ENCODE results near the gene FLVCR1. TPM values are rescaled to one million over a fixed set of nuclear protein-coding genes. Genes with fewer than 3 reads are reported as not detected.

The FLVCR1 gene
- total and polyA plus RNA-seq, 2 donors (not counting 3 experiments of a cell fraction or from before 2014, with no cell fraction given), result 3.2 to 11.9 TPM

DNA sequence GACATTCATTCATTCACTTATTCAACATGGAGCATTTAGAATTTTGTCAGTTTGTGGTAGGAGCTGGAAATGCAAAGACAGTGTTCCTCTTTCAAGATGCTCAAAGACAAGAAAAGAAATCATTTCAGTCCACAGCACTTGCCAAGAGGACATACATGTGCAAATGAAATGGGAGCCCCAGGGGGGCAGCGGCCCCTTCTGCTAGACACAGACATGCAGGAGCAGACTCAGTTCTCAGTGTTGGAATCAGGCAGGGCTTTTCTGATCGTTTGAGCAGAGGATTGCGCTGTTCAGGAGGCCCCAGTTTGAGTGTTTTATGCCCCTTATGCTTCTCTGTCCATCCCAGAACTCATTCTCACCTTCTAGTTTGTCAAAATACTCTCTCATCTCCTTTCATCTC, 56.7 kb downstream of the FLVCR1 start:
- Histone ChIP-seq H2AFZ (ENCODE audit: low read depth, low read length) (no peak overlapping the region), H4K20me1 (replicated peaks; ENCODE audit: control insufficient read depth, extremely low read depth, insufficient read depth, low read length) (no peaks in the 10 kb centered on the region), H3K79me2 (ENCODE audit: control insufficient read depth, insufficient read depth, low read length) (no peaks in the 10 kb centered on the region), H3K9me1 (replicated peaks; ENCODE audit: control insufficient read depth, extremely low read depth, insufficient read depth, low read length) (no peaks in the 10 kb centered on the region), H3K36me3 (ENCODE audit: control insufficient read depth in 2 of 2, extremely low read depth in 1 of 2, insufficient read depth in 2 of 2, low read length in 2 of 2) (no peaks in the 10 kb centered on the region), H3K27me3 (ENCODE audit: control insufficient read depth in 2 of 2, insufficient read depth in 2 of 2, low read length in 2 of 2) (peaks cover 0 to 12% of the 10 kb centered on the region in 2 experiments), H3K27ac (ENCODE audit: insufficient read depth, low read depth, low read length) (no peak overlapping the region), H3K9me3 (replicated peaks; ENCODE audit: control insufficient read depth, insufficient read depth, low read length) (no peaks in the 10 kb centered on the region), H3K9ac (replicated peaks; ENCODE audit: extremely low read depth, insufficient read depth, low read length) (no peak overlapping the region), H3K4me2 (ENCODE audit: insufficient read depth, low read length) (no peak overlapping the region), H3K4me1 (ENCODE audit: control insufficient read depth, extremely low read depth, insufficient read depth, low read length) (no peaks in the 10 kb centered on the region), H3K4me3 (replicated peaks in 1 of 3; ENCODE audit: insufficient read depth in 1 of 3, low read depth in 1 of 3, low read length in 3 of 3) (no peak overlapping the region)
- dilution Hi-C loops (cut with MboI; ENCODE audit: extremely low pct_ligation_motif_present, low sequenced_read_pairs), result no loop called here
- POLR2A ChIA-PET, result no interaction called here
- no TSS peak for BruUV-seq (replicated peaks)
- DNase-seq (ENCODE audit: low read depth, low spot score) (no peak), FAIRE-seq (no peak)
- CTCF ChIA-PET, result interaction anchor here (1.5 kb wide), 1 partner anchor 100 kb away, joined by 10 read pairs; no protein-coding TSS in a partner anchor
- intact Hi-C loops (cut with micrococcal nuclease), result loop anchor here (5.0 kb wide), 1 partner anchor 83 kb away; no protein-coding TSS in a partner anchor
- no peak for TF ChIP-seq POLR2A (IDR thresholded peaks at IDR 0.05; ENCODE audit: low read depth, low read length)
- no peak for TF ChIP-seq POLR2AphosphoS5 (IDR thresholded peaks at IDR 0.05; ENCODE audit: insufficient read depth, low read depth, low read length)
- no peak for TF ChIP-seq JUN (IDR thresholded peaks at IDR 0.05; ENCODE audit: borderline replicate concordance, insufficient read depth, insufficient read length, low read depth)

GRCh38 chr1:212915245-212916091, 57.4 kb downstream of the FLVCR1 start:
- TF ChIP-seq POLR2AphosphoS5 (IDR thresholded peaks at IDR 0.05; ENCODE audit: insufficient read depth, low read depth, low read length), result no peak
- no peak for TF ChIP-seq GATA2 (IDR thresholded peaks at IDR 0.05; ENCODE audit: insufficient read depth, insufficient read length, low read depth, low read length)
- TF ChIP-seq EZH2 (IDR thresholded peaks at IDR 0.05; ENCODE audit: borderline replicate concordance, low read depth, low read length, severe bottlenecking), result no peak
- TF ChIP-seq POLR2A (IDR thresholded peaks at IDR 0.05; ENCODE audit: low read depth, low read length), result no peak
- TF ChIP-seq MYC (IDR thresholded peaks at IDR 0.05; ENCODE audit: low read depth, low read length), result no peak
- TF ChIP-seq, protein P1, sequence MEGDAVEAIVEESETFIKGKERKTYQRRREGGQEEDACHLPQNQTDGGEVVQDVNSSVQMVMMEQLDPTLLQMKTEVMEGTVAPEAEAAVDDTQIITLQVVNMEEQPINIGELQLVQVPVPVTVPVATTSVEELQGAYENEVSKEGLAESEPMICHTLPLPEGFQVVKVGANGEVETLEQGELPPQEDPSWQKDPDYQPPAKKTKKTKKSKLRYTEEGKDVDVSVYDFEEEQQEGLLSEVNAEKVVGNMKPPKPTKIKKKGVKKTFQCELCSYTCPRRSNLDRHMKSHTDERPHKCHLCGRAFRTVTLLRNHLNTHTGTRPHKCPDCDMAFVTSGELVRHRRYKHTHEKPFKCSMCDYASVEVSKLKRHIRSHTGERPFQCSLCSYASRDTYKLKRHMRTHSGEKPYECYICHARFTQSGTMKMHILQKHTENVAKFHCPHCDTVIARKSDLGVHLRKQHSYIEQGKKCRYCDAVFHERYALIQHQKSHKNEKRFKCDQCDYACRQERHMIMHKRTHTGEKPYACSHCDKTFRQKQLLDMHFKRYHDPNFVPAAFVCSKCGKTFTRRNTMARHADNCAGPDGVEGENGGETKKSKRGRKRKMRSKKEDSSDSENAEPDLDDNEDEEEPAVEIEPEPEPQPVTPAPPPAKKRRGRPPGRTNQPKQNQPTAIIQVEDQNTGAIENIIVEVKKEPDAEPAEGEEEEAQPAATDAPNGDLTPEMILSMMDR (IDR thresholded peaks at IDR 0.05; ENCODE audit: extremely low read depth in 1 of 2, insufficient read depth in 1 of 2, low read depth in 1 of 2, low read length in 2 of 2), result peak; percentile 27 to 45
- TF ChIP-seq, protein P2, sequence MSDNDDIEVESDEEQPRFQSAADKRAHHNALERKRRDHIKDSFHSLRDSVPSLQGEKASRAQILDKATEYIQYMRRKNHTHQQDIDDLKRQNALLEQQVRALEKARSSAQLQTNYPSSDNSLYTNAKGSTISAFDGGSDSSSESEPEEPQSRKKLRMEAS (IDR thresholded peaks at IDR 0.05; ENCODE audit: insufficient read depth, insufficient read length), result no peak
- no peak overlapping the region for H3K27ac ChIP-seq (ENCODE audit: insufficient read depth, low read depth, low read length)
- H3K4me2 ChIP-seq (ENCODE audit: insufficient read depth, low read length), result no peak overlapping the region
- BruUV-seq (replicated peaks), result no TSS peak
- peak; percentile 56 for DNase-seq (ENCODE audit: low read depth, low spot score)
- POLR2A ChIA-PET, result interaction anchor here (0.5 kb wide), 1 partner anchor 306 kb away, joined by 4 read pairs; no protein-coding TSS in a partner anchor
- no peaks in the 10 kb centered on the region for H3K4me1 ChIP-seq (ENCODE audit: control insufficient read depth, extremely low read depth, insufficient read depth, low read length)
- H3K9ac ChIP-seq (replicated peaks; ENCODE audit: extremely low read depth, insufficient read depth, low read length), result no peak overlapping the region
- no peaks in the 10 kb centered on the region for H3K9me1 ChIP-seq (replicated peaks; ENCODE audit: control insufficient read depth, extremely low read depth, insufficient read depth, low read length)
- no peaks in the 10 kb centered on the region for H3K79me2 ChIP-seq (ENCODE audit: control insufficient read depth, insufficient read depth, low read length)
- H4K20me1 ChIP-seq (replicated peaks; ENCODE audit: control insufficient read depth, extremely low read depth, insufficient read depth, low read length), result no peaks in the 10 kb centered on the region
- intact Hi-C loops (cut with micrococcal nuclease) (loop anchor here (5.0 kb wide), 1 partner anchor 82 kb away; no protein-coding TSS in a partner anchor), dilution Hi-C loops (cut with MboI; ENCODE audit: extremely low pct_ligation_motif_present, low sequenced_read_pairs) (no loop called here)
- no peaks in the 10 kb centered on the region for H3K9me3 ChIP-seq (replicated peaks; ENCODE audit: control insufficient read depth, insufficient read depth, low read length)
- H3K36me3 ChIP-seq (ENCODE audit: control insufficient read depth in 2 of 2, extremely low read depth in 1 of 2, insufficient read depth in 2 of 2, low read length in 2 of 2), result no peaks in the 10 kb centered on the region
- CTCF ChIA-PET, result interaction anchor here (1.0 to 1.5 kb wide), 3 partner anchors 13 to 250 kb away, joined by 3 to 10 read pairs (median 4); no protein-coding TSS in a partner anchor
- FAIRE-seq, result peak; percentile 28
- H2AFZ ChIP-seq (ENCODE audit: low read depth, low read length), result no peak overlapping the region
- H3K4me3 ChIP-seq (replicated peaks in 1 of 3; ENCODE audit: insufficient read depth in 1 of 3, low read depth in 1 of 3, low read length in 3 of 3), result no peak overlapping the region
- peaks cover 0 to 12% of the 10 kb centered on the region in 2 experiments for H3K27me3 ChIP-seq (ENCODE audit: control insufficient read depth in 2 of 2, insufficient read depth in 2 of 2, low read length in 2 of 2)
